Loucy (cell line): ENCODE measurements around the gene H2AZ2.

Experiments
- CTCF ChIP-seq: fragments of 200-600 bp; sonication (generic); conservative IDR thresholded peaks from 2 replicates; pipeline ENCODE4 v1.5.1; 2014; ENCODE audit warnings: mild to moderate bottlenecking, antibody characterized with exemption, low read length
- EZH2phosphoT487 ChIP-seq: fragments of 200-600 bp; IDR thresholded peaks from 2 replicates; pipeline ENCODE4 v1.6.1; 2018; ENCODE audit warnings: antibody characterized with exemption, mild to moderate bottlenecking, moderate library complexity, borderline replicate concordance

- no peak for TF ChIP-seq EZH2phosphoT487
- TF ChIP-seq CTCF = no peak
Observed at GRCh38 chr7:44811571-44811970, 36.3 kb downstream of the H2AZ2 start.
